Trophoblast cell (in vitro differentiated cells and primary cell): ENCODE data around the gene MDH1.
"Not testable (repeated sequence)": the region's sequence is repeated elsewhere in the genome, so short reads cannot be mapped to it uniquely, and the experiment has no call there.

Source experiments
- DNase-seq, 2 donors: peaks; one replicate each; pipeline ENCODE4 v3.0.0-alpha.2; 2016
- H2AFZ ChIP-seq: 2 replicates; pipeline ENCODE4 v1.6.1; 2013; ENCODE audit warnings: low read length, moderate library complexity, mild to moderate bottlenecking; ENCODE audit not compliant: insufficient read depth, poor library complexity
- H2AK5ac ChIP-seq: 2 replicates; pipeline ENCODE4 v1.6.1; 2013; ENCODE audit warnings: mild to moderate bottlenecking, low read length
- H2BK120ac ChIP-seq: 2 replicates; pipeline ENCODE4 v1.6.1; 2013; ENCODE audit warnings: low read length, mild to moderate bottlenecking, moderate library complexity; ENCODE audit not compliant: insufficient read depth, poor library complexity
- H2BK12ac ChIP-seq: 2 replicates; pipeline ENCODE4 v1.6.1; 2013; ENCODE audit warnings: mild to moderate bottlenecking, low read length, moderate library complexity
- H2BK5ac ChIP-seq: 2 replicates; pipeline ENCODE4 v1.6.1; 2013; ENCODE audit warnings: low read length, low read depth, moderate library complexity, mild to moderate bottlenecking; ENCODE audit not compliant: poor library complexity
- H3K14ac ChIP-seq: 2 replicates; pipeline ENCODE4 v1.6.1; 2013; ENCODE audit warnings: mild to moderate bottlenecking, low read length
- H3K18ac ChIP-seq: 2 replicates; pipeline ENCODE4 v1.6.1; 2013; ENCODE audit warnings: mild to moderate bottlenecking, low read length
- H3K23ac ChIP-seq: 2 replicates; pipeline ENCODE4 v1.6.1; 2013; ENCODE audit warnings: low read length
- H3K27ac ChIP-seq: 2 replicates; pipeline ENCODE4 v1.5.1; 2013; ENCODE audit warnings: low read depth, mild to moderate bottlenecking, inconsistent platforms, low read length, moderate library complexity
- H3K27me3 ChIP-seq: 2 replicates; pipeline ENCODE4 v1.6.1; 2013; ENCODE audit warnings: inconsistent platforms, mild to moderate bottlenecking, low read length, moderate library complexity; ENCODE audit not compliant: insufficient read depth
- H3K36me3 ChIP-seq, 2 experiments: 1 replicate in 1 of 2; 2 replicates in 1 of 2; pipeline ENCODE4 v1.6.1; 2013; ENCODE audit warnings: low read length in 2 of 2, mild to moderate bottlenecking in 2 of 2, moderate library complexity in 1 of 2; ENCODE audit not compliant: insufficient read depth in 2 of 2, control insufficient read depth in 1 of 2
- H3K4ac ChIP-seq: 2 replicates; pipeline ENCODE4 v1.6.1; 2013; ENCODE audit warnings: low read depth, mild to moderate bottlenecking, low read length, moderate library complexity
- H3K4me1 ChIP-seq, 2 experiments: 1 replicate in 1 of 2; 2 replicates in 1 of 2; pipeline ENCODE4 v1.6.1; 2013; ENCODE audit warnings: low read length in 2 of 2, mild to moderate bottlenecking in 2 of 2, moderate library complexity in 1 of 2; ENCODE audit not compliant: insufficient read depth in 2 of 2, control insufficient read depth in 1 of 2
- H3K4me2 ChIP-seq: 2 replicates; pipeline ENCODE4 v1.6.1; 2013; ENCODE audit warnings: inconsistent platforms, mild to moderate bottlenecking, low read length, moderate library complexity
- H3K4me3 ChIP-seq: 2 replicates; pipeline ENCODE4 v1.5.1; 2013; ENCODE audit warnings: mild to moderate bottlenecking, low read depth, low read length, inconsistent platforms
- H3K79me1 ChIP-seq: one replicate; pipeline ENCODE4 v1.6.1; 2013; ENCODE audit warnings: low read length
- H3K79me2 ChIP-seq: 2 replicates; pipeline ENCODE4 v1.6.1; 2013; ENCODE audit warnings: low read length, mild to moderate bottlenecking; ENCODE audit not compliant: control insufficient read depth, insufficient read depth, poor library complexity
- H3K9ac ChIP-seq: 2 replicates; pipeline ENCODE4 v1.6.1; 2013; ENCODE audit warnings: mild to moderate bottlenecking, low read length
- H3K9me3 ChIP-seq: 2 replicates; pipeline ENCODE4 v1.6.1; 2013; ENCODE audit warnings: low read depth, mild to moderate bottlenecking, control low read depth, inconsistent platforms, low read length; ENCODE audit not compliant: insufficient read depth
- H4K12ac ChIP-seq: 2 replicates; pipeline ENCODE4 v1.6.1; 2013; ENCODE audit warnings: low read depth, mild to moderate bottlenecking, low read length, moderate library complexity
- H4K8ac ChIP-seq: 2 replicates; pipeline ENCODE4 v1.6.1; 2013; ENCODE audit warnings: low read depth, mild to moderate bottlenecking, low read length, moderate library complexity
- H4K91ac ChIP-seq: one replicate; pipeline ENCODE4 v1.6.1; 2013; ENCODE audit warnings: low read depth, mild to moderate bottlenecking, low read length, moderate library complexity
- WGBS: extraction: QIAGEN DNeasy Blood & Tissue Kit; methylation state at CpG from one replicate; pipeline ENCODE4 v1.1.7; 2013; ENCODE audit warnings: missing lambda C conversion rate; ENCODE audit not compliant: insufficient read length, insufficient coverage; ENCODE audit errors: extremely low coverage; 5-methylcytosine and 5-hydroxymethylcytosine counted together

The MDH1 gene

DNA sequence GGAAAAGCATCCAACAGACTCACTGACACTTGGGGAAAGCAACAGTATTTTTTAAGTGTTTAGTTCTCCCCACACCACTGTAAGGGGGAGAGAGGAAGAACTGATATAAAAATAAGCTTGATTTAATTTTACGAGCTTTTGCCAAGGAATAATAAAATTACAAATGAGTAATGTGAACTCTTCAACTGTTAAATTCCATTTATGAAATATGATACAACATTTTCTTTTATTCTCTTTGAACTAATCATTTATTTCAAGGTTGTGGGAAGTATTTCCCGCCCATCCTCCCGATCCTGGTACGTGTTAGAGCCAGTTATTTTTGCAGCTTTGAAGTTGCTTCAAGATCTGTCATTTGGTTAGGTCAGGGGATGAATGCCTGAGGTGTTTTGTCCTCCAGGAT, 35.7 kb upstream of the MDH1 start:
- no peak for DNase-seq
- Histone ChIP-seq H4K91ac (no peak overlapping the region), H3K9me3 (peaks cover 2% of the 10 kb centered on the region)

DNA sequence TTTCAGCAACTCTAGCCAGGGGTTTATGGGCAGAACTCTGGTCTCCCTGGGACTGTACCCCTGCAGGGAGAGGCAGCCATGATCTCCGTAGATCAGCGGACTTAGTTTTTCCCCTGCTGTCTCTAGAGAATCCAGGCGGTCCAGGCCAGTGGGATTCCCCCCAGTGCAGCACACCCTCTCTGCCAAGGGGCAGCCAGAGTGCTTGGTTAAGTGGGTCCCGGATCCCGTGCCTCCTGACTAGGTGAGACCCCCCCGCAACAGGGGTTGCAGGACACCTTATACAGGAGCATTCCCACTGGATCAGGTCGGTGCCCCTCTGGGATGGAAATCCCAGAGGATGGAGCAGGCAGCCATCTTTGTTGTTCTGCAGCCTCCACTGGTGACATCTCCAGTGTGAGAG, 33.5 kb upstream of the MDH1 start:
- no peak overlapping the region for H2BK5ac ChIP-seq
- H3K4ac ChIP-seq, result no peak overlapping the region
- H3K4me3 ChIP-seq, result no peak overlapping the region
- H3K9ac ChIP-seq, result no peak overlapping the region
- H2AFZ ChIP-seq, result no peak overlapping the region
- H4K12ac ChIP-seq, result no peak overlapping the region
- no peak overlapping the region for H3K14ac ChIP-seq
- no peak overlapping the region for H2BK12ac ChIP-seq
- peaks cover 0 to 1% of the 10 kb centered on the region in 2 experiments for H3K36me3 ChIP-seq
- H2AK5ac ChIP-seq, result no peak overlapping the region
- peaks cover 2% of the 10 kb centered on the region for H3K9me3 ChIP-seq
- no peak for DNase-seq
- no peak overlapping the region for H3K4me2 ChIP-seq
- no peak overlapping the region for H4K8ac ChIP-seq
- H3K79me1 ChIP-seq, result no peaks in the 10 kb centered on the region
- no peaks in the 10 kb centered on the region for H3K79me2 ChIP-seq
- H3K18ac ChIP-seq, result no peak overlapping the region
- no peak overlapping the region for H3K23ac ChIP-seq
- no peaks in the 10 kb centered on the region for H3K27me3 ChIP-seq
- no peaks in the 10 kb centered on the region for H3K4me1 ChIP-seq
- H2BK120ac ChIP-seq, result no peak overlapping the region
- no peak overlapping the region for H4K91ac ChIP-seq
- WGBS, result no CpG with 5 or more reads among the region's 7 CpGs
- H3K27ac ChIP-seq, result no peak overlapping the region

More for the DNA sequence above, 35.7 kb upstream of the MDH1 start:
- no peaks in the 10 kb centered on the region for H3K4me1 ChIP-seq
- H3K9ac ChIP-seq, result no peak overlapping the region
- H2BK120ac ChIP-seq, result no peak overlapping the region
- H3K4ac ChIP-seq, result no peak overlapping the region
- H2AFZ ChIP-seq, result no peak overlapping the region
- no peak overlapping the region for H3K23ac ChIP-seq
- H3K4me3 ChIP-seq, result no peak overlapping the region
- H3K79me2 ChIP-seq, result no peaks in the 10 kb centered on the region
- H4K12ac ChIP-seq, result no peak overlapping the region
- no peak overlapping the region for H4K8ac ChIP-seq
- no peaks in the 10 kb centered on the region for H3K79me1 ChIP-seq
- no peak overlapping the region for H3K27ac ChIP-seq
- WGBS, result no CpG with 5 or more reads among the region's 4 CpGs
- peaks cover 0 to 1% of the 10 kb centered on the region in 2 experiments for H3K36me3 ChIP-seq
- no peak overlapping the region for H3K4me2 ChIP-seq
- H2BK12ac ChIP-seq, result no peak overlapping the region
- H2BK5ac ChIP-seq, result no peak overlapping the region
- H3K14ac ChIP-seq, result no peak overlapping the region
- no peak overlapping the region for H3K18ac ChIP-seq
- no peaks in the 10 kb centered on the region for H3K27me3 ChIP-seq
- H2AK5ac ChIP-seq, result no peak overlapping the region

DNA sequence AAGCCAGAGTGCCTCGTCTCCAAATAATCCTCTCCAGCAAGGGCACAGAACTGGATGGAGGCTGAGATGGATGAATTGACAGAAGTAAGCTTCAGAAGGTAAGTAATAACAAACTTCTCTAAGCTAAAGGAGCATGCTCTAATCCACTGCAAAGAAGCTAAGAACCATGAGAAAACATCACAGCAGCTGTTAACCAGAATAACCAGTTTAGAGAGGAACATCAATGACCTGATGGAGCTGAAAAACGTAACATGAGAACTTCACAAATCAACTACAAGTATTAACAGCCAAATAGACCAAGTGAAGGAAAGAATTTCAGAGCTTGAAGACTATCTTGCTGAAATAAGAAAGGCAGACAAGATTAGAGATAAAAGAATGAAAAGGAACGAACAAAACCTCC, 32.8 kb upstream of the MDH1 start:
- no peak overlapping the region for H4K8ac ChIP-seq
- WGBS, result no CpG with 5 or more reads among the region's 3 CpGs

DNA sequence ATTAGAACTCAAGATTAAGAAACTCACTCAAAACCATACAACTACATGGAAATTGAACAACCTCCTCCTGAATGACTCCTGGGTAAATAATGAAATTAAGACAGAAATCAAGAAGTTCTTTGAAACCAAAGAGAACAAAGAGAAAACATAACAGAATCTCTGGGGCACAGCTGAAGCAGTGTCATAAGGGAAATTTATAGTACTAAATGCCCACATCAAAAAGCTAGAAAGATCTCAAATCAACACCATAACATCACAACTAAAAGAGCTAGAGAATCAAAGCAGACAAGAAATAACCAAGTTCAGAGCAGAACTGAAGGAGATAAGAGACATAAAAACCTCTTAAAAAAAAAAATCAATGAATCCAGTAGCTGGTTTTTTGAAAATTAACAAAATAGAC, 30.9 kb upstream of the MDH1 start:
- not testable (repeated sequence) for H3K4me1 ChIP-seq, DNase-seq, H4K8ac ChIP-seq, H3K4me2 ChIP-seq, H3K79me2 ChIP-seq, H4K91ac ChIP-seq, H2AK5ac ChIP-seq, H3K79me1 ChIP-seq, H3K27me3 ChIP-seq, H3K27ac ChIP-seq, H3K4me3 ChIP-seq, H2AFZ ChIP-seq, H3K36me3 ChIP-seq, H3K23ac ChIP-seq, H3K9me3 ChIP-seq, H3K9ac ChIP-seq, H3K4ac ChIP-seq, H3K14ac ChIP-seq, H2BK5ac ChIP-seq, H2BK12ac ChIP-seq, H3K18ac ChIP-seq, H4K12ac ChIP-seq, H2BK120ac ChIP-seq

More for the DNA sequence above, 32.8 kb upstream of the MDH1 start:
- no peak overlapping the region for H2BK5ac ChIP-seq
- H2AK5ac ChIP-seq, result no peak overlapping the region
- H3K4me3 ChIP-seq, result no peak overlapping the region
- H4K12ac ChIP-seq, result no peak overlapping the region
- no peaks in the 10 kb centered on the region for H3K27me3 ChIP-seq
- no peaks in the 10 kb centered on the region for H3K79me2 ChIP-seq
- H3K4me1 ChIP-seq, result no peaks in the 10 kb centered on the region
- no peak overlapping the region for H3K4ac ChIP-seq
- H2AFZ ChIP-seq, result no peak overlapping the region
- H3K79me1 ChIP-seq, result no peaks in the 10 kb centered on the region
- H2BK120ac ChIP-seq, result no peak overlapping the region
- no peak overlapping the region for H3K27ac ChIP-seq
- H3K18ac ChIP-seq, result no peak overlapping the region
- no peak overlapping the region for H2BK12ac ChIP-seq
- H3K9me3 ChIP-seq, result peaks cover 2% of the 10 kb centered on the region
- peaks cover 0 to 1% of the 10 kb centered on the region in 2 experiments for H3K36me3 ChIP-seq
- peak in 1 of 2 donors; percentile 6 for DNase-seq
- H3K4me2 ChIP-seq, result no peak overlapping the region
- H4K91ac ChIP-seq, result no peak overlapping the region
- no peak overlapping the region for H3K9ac ChIP-seq
- H3K23ac ChIP-seq, result no peak overlapping the region
- no peak overlapping the region for H3K14ac ChIP-seq
